Measurements from ENCODE around the gene ABHD17A. TPM values are rescaled to one million over a fixed set of nuclear protein-coding genes. Genes with fewer than 3 reads are reported as not detected.
"Not testable (repeated sequence)": the region's sequence is repeated elsewhere in the genome, so short reads cannot be mapped to it uniquely, and the experiment has no call there.

ABHD17A gene
- total RNA-seq: 100 to 1,000 TPM in 1 of 4 donors, 10 to 100 TPM in 3; 33.8 to 142 (median 63.7) TPM

GRCh38 chr19:1885398-1886119, at the start of gene ABHD17A:
ABHD17A (minus strand) TSS chr19:1885496; CDS start chr19:1881566, 3,930 bp downstream.
- Histone ChIP-seq H3K27ac (peak within 1 kb of the TSS; percentile 73 to 87), H3K4me3 (peak within 1 kb of the TSS; percentile 69 to 95), H3K4me1 (peaks cover 0 to 27% of the 10 kb centered on the region in 2 donors)
- H3K36me3 ChIP-seq; H3K9me3 ChIP-seq; H3K27me3 ChIP-seq; intact Hi-C loops (cut with DNase I; ENCODE audit: low total_unique reads): not testable (repeated sequence)
- TF ChIP-seq POLR2A (IDR thresholded peaks at IDR 0.05): peak; percentile 70 to 85
- peak; percentile 93 to 96 for DNase-seq

- intact Hi-C loops (cut with DNase I; ENCODE audit: low total_unique reads): no loop called here
- no peak overlapping the region for H3K27ac ChIP-seq
- TF ChIP-seq CTCF (IDR thresholded peaks at IDR 0.05) (no peak), POLR2A (IDR thresholded peaks at IDR 0.05) (no peak)
- no peaks in the 10 kb centered on the region for H3K27me3 ChIP-seq
- no peaks in the 10 kb centered on the region for H3K9me3 ChIP-seq
- H3K4me3 ChIP-seq: no peak overlapping the region
- H3K36me3 ChIP-seq: no peaks in the 10 kb centered on the region
- no peak for DNase-seq
- peaks cover 0 to 7% of the 10 kb centered on the region in 2 donors for H3K4me1 ChIP-seq
Measured at GRCh38 chr19:1933942-1934341, 48.6 kb upstream of the ABHD17A start.

- intact Hi-C loops (cut with DNase I; ENCODE audit: low total_unique reads): no loop called here
- no peaks in the 10 kb centered on the region for H3K36me3 ChIP-seq
- no peaks in the 10 kb centered on the region for H3K27me3 ChIP-seq
- peaks cover 0 to 7% of the 10 kb centered on the region in 2 donors for H3K4me1 ChIP-seq
- H3K4me3 ChIP-seq: no peak overlapping the region
- no peak overlapping the region for H3K27ac ChIP-seq
- TF ChIP-seq CTCF (IDR thresholded peaks at IDR 0.05) (no peak), POLR2A (IDR thresholded peaks at IDR 0.05) (no peak)
- H3K9me3 ChIP-seq: no peaks in the 10 kb centered on the region
- no peak for DNase-seq
Measured at GRCh38 chr19:1933244-1933643, 47.9 kb upstream of the ABHD17A start.

GRCh38 chr19:1932395-1932794, 47.1 kb upstream of the ABHD17A start:
- no peaks in the 10 kb centered on the region for H3K27me3 ChIP-seq
- no peak for DNase-seq
- no peak overlapping the region for H3K27ac ChIP-seq
- no peak for TF ChIP-seq CTCF (IDR thresholded peaks at IDR 0.05)
- no peak for TF ChIP-seq POLR2A (IDR thresholded peaks at IDR 0.05)
- H3K36me3 ChIP-seq: no peaks in the 10 kb centered on the region
- intact Hi-C loops (cut with DNase I; ENCODE audit: low total_unique reads): no loop called here
- H3K4me1 ChIP-seq: peaks cover 0 to 7% of the 10 kb centered on the region in 2 donors
- H3K4me3 ChIP-seq: no peak overlapping the region
- H3K9me3 ChIP-seq: no peaks in the 10 kb centered on the region

- intact Hi-C loops (cut with DNase I; ENCODE audit: low total_unique reads): no loop called here
- no peak overlapping the region for H3K4me3 ChIP-seq
- no peaks in the 10 kb centered on the region for H3K9me3 ChIP-seq
- DNase-seq: no peak
- peaks cover 0 to 7% of the 10 kb centered on the region in 2 donors for H3K4me1 ChIP-seq
- no peaks in the 10 kb centered on the region for H3K27me3 ChIP-seq
- TF ChIP-seq POLR2A (IDR thresholded peaks at IDR 0.05) (no peak), CTCF (IDR thresholded peaks at IDR 0.05) (no peak)
- H3K27ac ChIP-seq: no peak overlapping the region
- no peaks in the 10 kb centered on the region for H3K36me3 ChIP-seq
Measured at GRCh38 chr19:1931445-1931844, 46.1 kb upstream of the ABHD17A start.

Measured in uterus (tissue), 4 donors.